SK-N-SH treated with all-trans-retinoic acid at 6 μM for 48 hours (cell line): ENCODE measurements around the gene CENPA.
A peak's percentile ranks its signal among the peaks of the same experiment; 100 is the strongest.
"Not testable (repeated sequence)": the region's sequence is repeated elsewhere in the genome, so short reads cannot be mapped to it uniquely, and the experiment has no call there.

Experiments
- ATAC-seq: fragments of 200-7000 bp; cut with Tn5 transposase; 3 replicates; pipeline ENCODE4 v1.9.1; 2020; ENCODE audit warnings: mild to moderate bottlenecking, moderate library complexity
- ARNTL ChIP-seq: fragments of 450-650 bp; formaldehyde crosslinking; IDR thresholded peaks from 2 replicates; pipeline ENCODE4 v1.5.0; 2020; ENCODE audit warnings: low read depth, mild to moderate bottlenecking, moderate library complexity, borderline replicate concordance
- BACH2 ChIP-seq: fragments of 250-450 bp; sonication (Bioruptor Pico); IDR thresholded peaks from 2 replicates; pipeline ENCODE4 v1.9.0; 2021; ENCODE audit warnings: mild to moderate bottlenecking, borderline replicate concordance
- CREB5 ChIP-seq: fragments of 250-450 bp; sonication (Bioruptor Pico); IDR thresholded peaks from 2 replicates; pipeline ENCODE4 v1.5.1; 2020; ENCODE audit warnings: low read depth, mild to moderate bottlenecking, moderate library complexity
- CSRNP3 ChIP-seq: fragments of 250-450 bp; sonication (Bioruptor Pico); IDR thresholded peaks from 2 replicates; pipeline ENCODE4 v1.5.1; 2021; ENCODE audit warnings: mild to moderate bottlenecking, moderate library complexity
- GLIS3 ChIP-seq: fragments of 250-450 bp; sonication (Bioruptor Pico); IDR thresholded peaks from 2 replicates; pipeline ENCODE4 v1.5.0; 2020; ENCODE audit warnings: mild to moderate bottlenecking, moderate library complexity
- ISL1 ChIP-seq: fragments of 250-450 bp; sonication (Bioruptor Pico); IDR thresholded peaks from 2 replicates; pipeline ENCODE4 v2.1.2; 2022; ENCODE audit warnings: mild to moderate bottlenecking, moderate library complexity
- OSR1 ChIP-seq: fragments of 250-450 bp; sonication (Bioruptor Pico); IDR thresholded peaks from 2 replicates; pipeline ENCODE4 v1.8.0; 2022; ENCODE audit warnings: moderate library complexity, mild to moderate bottlenecking, inconsistent platforms
- PATZ1 ChIP-seq: fragments of 250-450 bp; sonication (Bioruptor Pico); IDR thresholded peaks from 2 replicates; pipeline ENCODE4 v1.8.0; 2020; ENCODE audit warnings: mild to moderate bottlenecking, moderate library complexity, borderline replicate concordance
- PPARA ChIP-seq: fragments of 250-450 bp; sonication (Bioruptor Pico); IDR thresholded peaks from 2 replicates; pipeline ENCODE4 v1.5.0; 2020; ENCODE audit warnings: mild to moderate bottlenecking, borderline replicate concordance
- SNAI2 ChIP-seq: fragments of 250-450 bp; sonication (Bioruptor Pico); IDR thresholded peaks from 2 replicates; pipeline ENCODE4 v1.5.0; 2020; ENCODE audit warnings: mild to moderate bottlenecking, moderate library complexity
- TOX ChIP-seq: fragments of 250-450 bp; sonication (Bioruptor Pico); IDR thresholded peaks from 2 replicates; pipeline ENCODE4 v1.8.0; 2021; ENCODE audit warnings: mild to moderate bottlenecking, moderate library complexity, borderline replicate concordance
- ZFP3 ChIP-seq: fragments of 250-450 bp; sonication (Bioruptor Pico); IDR thresholded peaks from 2 replicates; pipeline ENCODE4 v1.5.0; 2020; ENCODE audit warnings: mild to moderate bottlenecking, moderate library complexity
- ZFP30 ChIP-seq: fragments of 450-650 bp; formaldehyde crosslinking; IDR thresholded peaks from 2 replicates; pipeline ENCODE4 v1.5.0; 2022; ENCODE audit warnings: mild to moderate bottlenecking, moderate library complexity
- ZNF565 ChIP-seq: fragments of 450-650 bp; formaldehyde crosslinking; conservative IDR thresholded peaks from 2 replicates; pipeline ENCODE4 v1.5.0; 2020; ENCODE audit warnings: low read depth, mild to moderate bottlenecking, moderate library complexity
- ZNF70 ChIP-seq: fragments of 450-650 bp; formaldehyde crosslinking; IDR thresholded peaks from 2 replicates; pipeline ENCODE4 v1.5.0; 2020; ENCODE audit warnings: mild to moderate bottlenecking, moderate library complexity
- ZNF8 ChIP-seq: fragments of 450-650 bp; formaldehyde crosslinking; IDR thresholded peaks from 2 replicates; pipeline ENCODE4 v1.5.0; 2020; ENCODE audit warnings: mild to moderate bottlenecking, moderate library complexity

Gene CENPA

GRCh38 chr2:26811261-26811660 is 25.4 kb downstream of the CENPA start:
- no peak for ATAC-seq
- no peak for TF ChIP-seq SNAI2 (CRISPR knock-in tag)
- no peak for TF ChIP-seq ZNF70 (CRISPR knock-in tag)

DNA sequence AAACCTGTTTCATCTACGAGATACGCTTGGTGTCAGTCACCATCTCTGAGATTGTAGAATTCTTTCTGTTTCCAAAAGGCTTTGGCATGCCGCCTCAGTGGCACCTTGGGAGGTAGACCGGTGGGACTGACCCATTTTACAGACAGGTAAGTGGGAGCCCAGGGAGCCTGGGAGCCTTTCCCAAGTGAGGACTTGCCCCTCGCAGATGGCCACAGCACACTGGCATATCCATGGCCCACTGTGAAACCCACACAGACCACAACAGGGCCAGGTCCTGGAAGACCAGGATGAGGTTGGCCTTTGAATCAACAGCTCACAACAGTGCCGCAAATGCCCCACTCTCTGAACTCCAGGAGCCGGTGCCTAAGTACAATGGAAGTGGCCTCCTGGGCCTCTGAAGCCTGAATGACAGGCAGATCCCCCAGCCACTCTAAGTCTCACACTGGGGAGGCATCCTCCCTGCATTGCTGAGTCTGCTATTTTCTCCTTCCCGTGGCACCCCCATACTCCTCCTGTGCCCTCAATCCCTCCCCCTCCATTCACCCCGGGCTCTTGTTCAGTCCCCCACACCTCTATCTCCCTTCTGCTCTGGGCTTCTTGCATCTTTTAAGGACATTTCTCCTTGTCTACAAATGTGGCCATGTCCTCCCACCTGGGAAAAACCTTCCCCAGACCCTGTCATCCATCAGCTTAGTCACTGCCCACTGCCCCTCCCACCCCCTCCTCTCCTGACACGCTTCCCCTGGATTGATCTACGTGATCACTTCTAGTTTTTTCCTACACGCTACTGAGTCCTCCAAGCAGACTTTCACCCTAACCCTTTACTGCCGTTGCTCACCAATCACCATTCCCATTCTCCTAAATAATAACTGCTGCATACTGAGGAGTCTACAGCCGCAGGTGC is 26.2 kb downstream of the CENPA start:
- TF ChIP-seq ISL1 (CRISPR knock-in tag) = no peak
- no peak for TF ChIP-seq CSRNP3 (CRISPR knock-in tag)

GRCh38 chr2:26812731-26813130 is 26.9 kb downstream of the CENPA start:
- ATAC-seq = no peak
- no peak for TF ChIP-seq PPARA
- TF ChIP-seq CREB5 (CRISPR knock-in tag) = no peak
- TF ChIP-seq ARNTL (CRISPR knock-in tag) = no peak
- TF ChIP-seq OSR1 (CRISPR knock-in tag) = no peak
- TF ChIP-seq BACH2 (CRISPR knock-in tag) = no peak
- TF ChIP-seq ZNF8 (CRISPR knock-in tag) = no peak
- TF ChIP-seq GLIS3 (CRISPR knock-in tag) = no peak

More for the DNA sequence above, 26.2 kb downstream of the CENPA start:
- no peak for ATAC-seq

DNA sequence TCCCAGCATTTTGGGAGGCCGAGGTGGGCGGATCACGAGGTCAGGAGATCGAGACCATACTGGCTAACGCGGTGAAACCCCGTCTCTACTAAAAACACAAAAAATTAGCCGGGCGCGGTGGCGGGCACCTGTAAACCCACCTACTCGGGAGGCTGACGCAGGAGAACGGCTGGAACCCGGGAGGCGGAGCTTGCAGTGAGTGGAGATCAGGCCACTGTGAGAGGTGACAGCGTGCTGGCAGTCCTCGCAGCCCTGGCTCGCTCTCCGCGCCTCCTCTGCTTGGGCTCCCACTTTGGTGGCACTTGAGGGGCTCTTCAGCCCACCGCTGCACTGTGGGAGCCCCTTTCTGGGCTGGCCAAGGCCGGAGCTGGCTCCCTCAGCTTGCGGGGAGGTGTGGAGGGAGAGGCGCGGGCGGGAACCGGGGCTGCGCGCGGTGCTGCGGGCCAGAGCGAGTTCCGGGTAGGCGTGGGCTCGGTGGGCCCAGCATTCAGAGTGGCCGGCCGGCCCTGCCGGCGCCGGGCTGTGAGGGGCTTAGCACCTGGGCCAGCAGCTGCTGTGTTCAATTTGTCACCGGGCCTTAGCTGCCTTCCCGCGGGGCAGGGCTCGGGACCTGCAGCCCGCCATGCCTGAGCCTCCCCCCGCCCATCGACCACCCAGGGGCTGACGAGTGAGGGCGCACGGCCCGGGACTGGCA is 28.4 kb downstream of the CENPA start:
- not testable (repeated sequence) for ATAC-seq

GRCh38 chr2:26816893-26817292 is 31.0 kb downstream of the CENPA start:
- no peak for TF ChIP-seq CSRNP3 (CRISPR knock-in tag)
- TF ChIP-seq TOX (CRISPR knock-in tag) = no peak
- no peak for TF ChIP-seq ARNTL (CRISPR knock-in tag)
- TF ChIP-seq ZFP3 (CRISPR knock-in tag) = no peak
- TF ChIP-seq OSR1 (CRISPR knock-in tag) = no peak
- TF ChIP-seq PPARA = no peak
- no peak for TF ChIP-seq PATZ1
- no peak for TF ChIP-seq GLIS3 (CRISPR knock-in tag)
- no peak for TF ChIP-seq CREB5 (CRISPR knock-in tag)
- ATAC-seq = no peak

DNA sequence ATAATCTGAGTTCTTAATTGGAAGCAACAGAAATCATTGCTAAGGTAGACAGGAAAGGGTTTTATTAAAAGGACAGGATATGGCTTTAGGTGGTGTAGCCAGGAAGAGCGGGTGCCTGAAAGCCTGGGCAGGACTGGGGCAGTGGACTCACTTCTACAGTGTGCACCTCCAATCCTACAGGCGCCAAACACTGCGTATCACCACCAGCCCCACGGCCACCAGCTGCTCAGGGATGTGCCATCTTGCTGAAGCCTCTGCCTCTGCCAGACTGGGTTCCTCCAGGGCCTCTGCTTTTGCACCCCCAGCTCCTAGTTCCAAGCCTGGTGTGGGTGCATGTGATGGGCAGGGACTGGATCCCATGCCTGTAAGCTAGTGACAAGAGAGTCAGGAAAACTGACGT is 32.4 kb downstream of the CENPA start:
- 0 out of 3 replicates have a peak, but pooled peaks have one; percentile 25 for ATAC-seq
- TF ChIP-seq SNAI2 (CRISPR knock-in tag) = no peak
- TF ChIP-seq ZNF70 (CRISPR knock-in tag) = no peak
- TF ChIP-seq ZFP30 (CRISPR knock-in tag) = no peak
- no peak for TF ChIP-seq ISL1 (CRISPR knock-in tag)
- TF ChIP-seq CREB5 (CRISPR knock-in tag) = no peak
- no peak for TF ChIP-seq ZNF8 (CRISPR knock-in tag)
- no peak for TF ChIP-seq PPARA
- TF ChIP-seq ARNTL (CRISPR knock-in tag) = no peak
- TF ChIP-seq CSRNP3 (CRISPR knock-in tag) = no peak
- no peak for TF ChIP-seq ZNF565 (CRISPR knock-in tag)
